ENCODE data around the gene POMT1.

The POMT1 gene

DNA sequence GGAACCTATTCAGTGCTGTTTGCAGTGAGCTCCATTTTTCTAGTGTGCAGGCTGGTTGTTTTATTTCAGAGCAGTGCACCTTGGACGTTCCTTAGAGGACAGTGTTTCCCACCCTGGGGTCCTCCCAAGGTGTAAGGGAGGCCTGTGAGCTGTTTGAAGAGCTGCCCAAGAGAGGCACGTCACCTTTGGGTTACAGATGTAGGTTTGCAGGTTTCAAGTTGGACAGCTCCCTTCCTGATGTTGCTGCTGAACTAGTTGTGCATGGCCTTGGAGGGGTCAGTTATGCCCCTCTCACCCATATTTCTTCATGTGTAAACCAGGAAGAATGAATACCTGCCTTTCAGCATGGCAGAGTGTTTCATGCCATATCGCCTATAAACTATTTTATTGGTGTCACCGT lies 34.7 kb upstream of the POMT1 start:
- Histone ChIP-seq H3K79me2 (ENCODE audit: insufficient read depth, low read length) (peaks cover 3% of the 10 kb centered on the region; the same call in 1 of the 2 replicates), H3K9ac (ENCODE audit: low read length) (no peak overlapping the region)

DNA sequence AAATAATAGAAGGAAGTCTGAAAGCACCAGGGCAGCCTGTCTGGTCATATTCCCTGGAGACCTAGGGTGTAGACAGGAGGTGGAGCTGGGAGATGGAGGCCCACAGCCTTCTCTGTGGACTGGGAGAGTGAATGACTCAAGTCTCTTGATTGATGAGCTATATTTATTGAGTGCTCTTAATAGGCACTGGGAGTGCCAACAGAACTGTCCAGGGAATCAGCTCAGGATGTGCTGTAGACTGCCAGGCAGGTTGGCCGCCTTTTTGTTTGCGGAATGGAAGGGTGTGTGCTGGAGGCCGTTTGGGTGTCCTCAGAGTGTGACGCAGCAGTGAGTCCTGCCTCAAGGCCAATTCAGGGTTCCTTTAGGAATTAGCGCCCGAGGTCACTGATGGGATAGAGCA lies 33.4 kb upstream of the POMT1 start:
- Histone ChIP-seq H2AFZ (ENCODE audit: low read length) (no peak overlapping the region), H3F3A (ENCODE audit: insufficient read depth, low read length) (no peaks in the 10 kb centered on the region), H3K79me2 (ENCODE audit: insufficient read depth, low read length) (peaks cover 3% of the 10 kb centered on the region; the same call in 1 of the 2 replicates), H3K4me3 (ENCODE audit: low read depth, low read length, poor library complexity, severe bottlenecking) (no peak overlapping the region), H3K4me2 (ENCODE audit: low read length) (no peak overlapping the region), H3K27ac (ENCODE audit: low read depth, low read length, poor library complexity, severe bottlenecking) (no peak overlapping the region), H3K27me3 (ENCODE audit: insufficient read depth, low read length) (no peaks in the 10 kb centered on the region), H3K36me3 (ENCODE audit: insufficient read depth, low read length) (peaks cover 96% of the 10 kb centered on the region), H3K9me3 (ENCODE audit: low read length) (no peaks in the 10 kb centered on the region), H3K9ac (ENCODE audit: low read length) (no peak overlapping the region), H3K9me2 (ENCODE audit: low read depth, low read length) (no peaks in the 10 kb centered on the region), H4K20me1 (ENCODE audit: insufficient read depth, low read length) (no peaks in the 10 kb centered on the region), H3K4me1 (ENCODE audit: insufficient read depth, low read length, severe bottlenecking) (no peaks in the 10 kb centered on the region)
- no peak for TF ChIP-seq EZH2 (IDR thresholded peaks at IDR 0.05; ENCODE audit: borderline replicate concordance, low read length)
- TF ChIP-seq, protein P1, sequence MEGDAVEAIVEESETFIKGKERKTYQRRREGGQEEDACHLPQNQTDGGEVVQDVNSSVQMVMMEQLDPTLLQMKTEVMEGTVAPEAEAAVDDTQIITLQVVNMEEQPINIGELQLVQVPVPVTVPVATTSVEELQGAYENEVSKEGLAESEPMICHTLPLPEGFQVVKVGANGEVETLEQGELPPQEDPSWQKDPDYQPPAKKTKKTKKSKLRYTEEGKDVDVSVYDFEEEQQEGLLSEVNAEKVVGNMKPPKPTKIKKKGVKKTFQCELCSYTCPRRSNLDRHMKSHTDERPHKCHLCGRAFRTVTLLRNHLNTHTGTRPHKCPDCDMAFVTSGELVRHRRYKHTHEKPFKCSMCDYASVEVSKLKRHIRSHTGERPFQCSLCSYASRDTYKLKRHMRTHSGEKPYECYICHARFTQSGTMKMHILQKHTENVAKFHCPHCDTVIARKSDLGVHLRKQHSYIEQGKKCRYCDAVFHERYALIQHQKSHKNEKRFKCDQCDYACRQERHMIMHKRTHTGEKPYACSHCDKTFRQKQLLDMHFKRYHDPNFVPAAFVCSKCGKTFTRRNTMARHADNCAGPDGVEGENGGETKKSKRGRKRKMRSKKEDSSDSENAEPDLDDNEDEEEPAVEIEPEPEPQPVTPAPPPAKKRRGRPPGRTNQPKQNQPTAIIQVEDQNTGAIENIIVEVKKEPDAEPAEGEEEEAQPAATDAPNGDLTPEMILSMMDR (IDR thresholded peaks at IDR 0.05; ENCODE audit: low read length), result no peak

More for the DNA sequence above, 34.7 kb upstream of the POMT1 start:
- peaks cover 96% of the 10 kb centered on the region for H3K36me3 ChIP-seq (ENCODE audit: insufficient read depth, low read length)
- no peak overlapping the region for H3K4me2 ChIP-seq (ENCODE audit: low read length)
- H3K27me3 ChIP-seq (ENCODE audit: insufficient read depth, low read length), result no peaks in the 10 kb centered on the region
- H3F3A ChIP-seq (ENCODE audit: insufficient read depth, low read length), result no peaks in the 10 kb centered on the region
- no peaks in the 10 kb centered on the region for H3K9me3 ChIP-seq (ENCODE audit: low read length)
- TF ChIP-seq, protein P1 (IDR thresholded peaks at IDR 0.05; ENCODE audit: low read length), result no peak
- no peak for TF ChIP-seq EZH2 (IDR thresholded peaks at IDR 0.05; ENCODE audit: borderline replicate concordance, low read length)
- H2AFZ ChIP-seq (ENCODE audit: low read length), result no peak overlapping the region
- no peak overlapping the region for H3K27ac ChIP-seq (ENCODE audit: low read depth, low read length, poor library complexity, severe bottlenecking)
- H3K4me1 ChIP-seq (ENCODE audit: insufficient read depth, low read length, severe bottlenecking), result no peaks in the 10 kb centered on the region
- H4K20me1 ChIP-seq (ENCODE audit: insufficient read depth, low read length), result no peaks in the 10 kb centered on the region
- no peak overlapping the region for H3K4me3 ChIP-seq (ENCODE audit: low read depth, low read length, poor library complexity, severe bottlenecking)
- no peaks in the 10 kb centered on the region for H3K9me2 ChIP-seq (ENCODE audit: low read depth, low read length)

DNA sequence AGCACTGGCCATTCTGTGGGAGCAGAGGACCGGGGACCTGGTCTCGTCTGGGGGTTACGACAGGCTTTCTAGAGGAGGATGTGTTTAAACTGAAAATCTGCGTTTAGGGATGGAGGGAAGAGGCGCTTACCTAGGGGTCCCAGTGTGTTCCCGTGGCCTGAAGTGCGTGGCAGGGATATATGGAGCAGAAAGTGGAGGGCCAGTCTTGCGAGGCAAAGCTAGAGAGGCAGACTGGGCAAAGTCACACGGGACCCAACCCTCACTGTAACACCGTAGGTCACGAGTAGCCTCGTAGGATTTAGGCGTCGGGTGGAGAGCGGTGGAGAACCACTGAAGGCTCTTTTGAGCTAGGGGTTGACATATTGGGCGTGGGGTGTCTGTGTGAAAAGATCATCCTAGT lies 32.8 kb upstream of the POMT1 start:
- TF ChIP-seq, protein P1 (IDR thresholded peaks at IDR 0.05; ENCODE audit: low read length), result no peak
- no peak for TF ChIP-seq EZH2 (IDR thresholded peaks at IDR 0.05; ENCODE audit: borderline replicate concordance, low read length)
- H3K4me1 ChIP-seq (ENCODE audit: insufficient read depth, low read length, severe bottlenecking), result no peaks in the 10 kb centered on the region
- no peaks in the 10 kb centered on the region for H3F3A ChIP-seq (ENCODE audit: insufficient read depth, low read length)
- H3K27me3 ChIP-seq (ENCODE audit: insufficient read depth, low read length), result no peaks in the 10 kb centered on the region
- peaks cover 96% of the 10 kb centered on the region for H3K36me3 ChIP-seq (ENCODE audit: insufficient read depth, low read length)
- no peak overlapping the region for H3K9ac ChIP-seq (ENCODE audit: low read length)
- no peaks in the 10 kb centered on the region for H4K20me1 ChIP-seq (ENCODE audit: insufficient read depth, low read length)
- no peak overlapping the region for H3K27ac ChIP-seq (ENCODE audit: low read depth, low read length, poor library complexity, severe bottlenecking)
- no peaks in the 10 kb centered on the region for H3K9me3 ChIP-seq (ENCODE audit: low read length)
- no peaks in the 10 kb centered on the region for H3K9me2 ChIP-seq (ENCODE audit: low read depth, low read length)
- H3K4me2 ChIP-seq (ENCODE audit: low read length), result no peak overlapping the region
- H3K4me3 ChIP-seq (ENCODE audit: low read depth, low read length, poor library complexity, severe bottlenecking), result no peak overlapping the region
- H3K79me2 ChIP-seq (ENCODE audit: insufficient read depth, low read length), result peaks cover 3% of the 10 kb centered on the region; the same call in 1 of the 2 replicates
- no peak overlapping the region for H2AFZ ChIP-seq (ENCODE audit: low read length)

All from OCI-LY1 (cell line).